Measurements from ENCODE around the gene HEPN1. TPM values are rescaled to one million over a fixed set of nuclear protein-coding genes. Genes with fewer than 3 reads are reported as not detected.

Gene HEPN1
- total RNA-seq (2014; rRNA removed; shearing (Covaris generic)) = not detected in 2 replicates

GRCh38 chr11:124918950-124919349, at the start of gene HEPN1:
Gene HEPN1, plus strand, starts transcription at chr11:124919250.
- Histone ChIP-seq H3K36me3 (no peaks in the 10 kb centered on the region), H3K4me1 (peaks cover 5% of the 10 kb centered on the region; the same call in 1 of the 2 replicates), H3K4me3 (no peak within 1 kb of the TSS), H3K27ac (no peak within 1 kb of the TSS), H3K27me3 (no peaks in the 10 kb centered on the region), H3K9me3 (replicated peaks) (no peaks in the 10 kb centered on the region)
- no peak for DNase-seq

DNA sequence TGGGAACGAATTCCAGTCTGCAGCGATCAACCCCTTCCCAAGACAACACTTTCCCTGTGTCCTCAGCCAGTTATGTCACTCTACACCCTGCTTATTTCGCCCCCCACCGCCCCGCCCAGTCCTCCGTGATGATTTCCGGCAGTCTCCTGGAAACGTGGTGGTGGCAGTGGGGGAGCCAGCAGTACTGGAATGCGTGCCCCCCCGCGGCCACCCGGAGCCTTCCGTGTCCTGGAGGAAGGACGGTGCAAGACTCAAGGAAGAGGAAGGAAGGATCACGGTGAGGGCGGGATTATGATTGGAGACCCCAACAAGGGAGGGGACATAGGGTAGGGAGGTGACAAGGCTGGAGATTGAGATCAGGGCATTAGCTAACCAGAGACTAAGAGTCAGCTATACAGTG, 49.7 kb upstream of the HEPN1 start:
- H3K27ac ChIP-seq = no peak overlapping the region
- no peaks in the 10 kb centered on the region for H3K4me1 ChIP-seq
- no peak overlapping the region for H3K4me3 ChIP-seq
- H3K27me3 ChIP-seq = no peaks in the 10 kb centered on the region
- no peaks in the 10 kb centered on the region for H3K36me3 ChIP-seq
- no peaks in the 10 kb centered on the region for H3K9me3 ChIP-seq (replicated peaks)
- DNase-seq = no peak

DNA sequence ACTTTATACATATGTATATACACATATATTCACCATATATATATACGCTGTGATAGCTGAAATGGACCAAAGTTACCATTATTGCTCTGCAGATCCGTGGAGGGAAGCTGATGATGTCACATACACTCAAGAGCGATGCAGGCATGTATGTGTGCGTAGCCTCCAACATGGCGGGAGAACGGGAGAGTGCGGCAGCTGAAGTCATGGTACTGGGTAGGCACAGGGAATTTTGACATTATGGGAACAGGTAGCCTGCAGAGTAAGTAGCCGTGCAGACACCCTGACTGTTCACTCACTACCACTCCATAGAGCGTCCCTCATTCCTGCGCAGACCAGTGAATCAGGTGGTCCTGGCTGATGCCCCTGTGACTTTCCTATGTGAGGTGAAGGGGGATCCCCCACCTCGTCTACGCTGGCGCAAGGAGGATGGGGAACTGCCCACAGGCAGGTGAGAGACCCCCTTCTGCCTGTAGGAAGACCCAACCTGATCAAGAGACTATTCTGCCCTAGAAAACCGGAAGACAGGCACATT, 49.1 kb upstream of the HEPN1 start:
- no peaks in the 10 kb centered on the region for H3K27me3 ChIP-seq
- no peak overlapping the region for H3K27ac ChIP-seq
- H3K4me3 ChIP-seq = no peak overlapping the region
- H3K9me3 ChIP-seq (replicated peaks) = no peaks in the 10 kb centered on the region
- H3K36me3 ChIP-seq = no peaks in the 10 kb centered on the region
- no peaks in the 10 kb centered on the region for H3K4me1 ChIP-seq
- no peak for DNase-seq

- no peaks in the 10 kb centered on the region for H3K36me3 ChIP-seq
- DNase-seq = no peak
- H3K27me3 ChIP-seq = no peaks in the 10 kb centered on the region
These were observed 48.6 kb upstream of the HEPN1 start for GRCh38 chr11:124870430-124870829.

GRCh38 chr11:124872280-124872679, 46.8 kb upstream of the HEPN1 start:
- Histone ChIP-seq H3K27ac (no peak overlapping the region), H3K27me3 (no peaks in the 10 kb centered on the region), H3K4me3 (no peak overlapping the region), H3K36me3 (no peaks in the 10 kb centered on the region), H3K4me1 (no peaks in the 10 kb centered on the region), H3K9me3 (replicated peaks) (no peaks in the 10 kb centered on the region)
- no peak for DNase-seq

More at GRCh38 chr11:124870430-124870829, 48.6 kb upstream of the HEPN1 start:
- H3K27ac ChIP-seq = no peak overlapping the region
- no peaks in the 10 kb centered on the region for H3K9me3 ChIP-seq (replicated peaks)
- H3K4me1 ChIP-seq = no peaks in the 10 kb centered on the region
- no peak overlapping the region for H3K4me3 ChIP-seq

DNA sequence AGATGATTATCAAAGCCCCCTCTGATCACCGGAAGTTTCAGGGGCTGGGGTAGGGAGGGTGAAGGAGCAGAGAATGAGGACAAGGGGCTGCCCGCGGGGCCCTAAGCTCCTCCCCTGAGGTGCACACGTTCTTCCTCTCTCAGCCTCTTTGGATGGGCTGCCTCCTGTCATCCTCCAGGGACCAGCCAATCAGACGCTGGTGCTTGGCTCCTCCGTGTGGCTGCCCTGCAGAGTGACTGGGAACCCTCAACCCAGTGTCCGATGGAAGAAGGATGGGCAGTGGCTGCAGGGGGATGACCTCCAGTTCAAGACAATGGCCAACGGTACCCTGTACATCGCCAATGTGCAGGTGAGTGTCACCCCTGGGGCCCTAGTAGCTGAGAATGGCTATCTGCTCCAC, 46.3 kb upstream of the HEPN1 start:
- no peaks in the 10 kb centered on the region for H3K9me3 ChIP-seq (replicated peaks)
- no peak for DNase-seq
- no peaks in the 10 kb centered on the region for H3K27me3 ChIP-seq
- no peak overlapping the region for H3K4me3 ChIP-seq
- H3K4me1 ChIP-seq = no peaks in the 10 kb centered on the region
- no peaks in the 10 kb centered on the region for H3K36me3 ChIP-seq
- no peak overlapping the region for H3K27ac ChIP-seq

GRCh38 chr11:124873951-124874350, 45.1 kb upstream of the HEPN1 start:
- Histone ChIP-seq H3K4me3 (no peak overlapping the region), H3K36me3 (no peaks in the 10 kb centered on the region), H3K9me3 (replicated peaks) (no peaks in the 10 kb centered on the region), H3K27me3 (no peaks in the 10 kb centered on the region), H3K27ac (no peak overlapping the region), H3K4me1 (no peaks in the 10 kb centered on the region)
- no peak for DNase-seq

- no peaks in the 10 kb centered on the region for H3K4me1 ChIP-seq
- no peak for DNase-seq
- no peaks in the 10 kb centered on the region for H3K27me3 ChIP-seq
- no peak overlapping the region for H3K4me3 ChIP-seq
- H3K27ac ChIP-seq = no peak overlapping the region
- H3K9me3 ChIP-seq (replicated peaks) = no peaks in the 10 kb centered on the region
- H3K36me3 ChIP-seq = no peaks in the 10 kb centered on the region
These were observed 44.3 kb upstream of the HEPN1 start for GRCh38 chr11:124874571-124875255.

GRCh38 chr11:124875401-124875800, 43.6 kb upstream of the HEPN1 start:
- no peaks in the 10 kb centered on the region for H3K9me3 ChIP-seq (replicated peaks)
- no peak overlapping the region for H3K27ac ChIP-seq
- H3K4me1 ChIP-seq = no peaks in the 10 kb centered on the region
- peak overlapping the region; percentile 84 for H3K4me3 ChIP-seq
- H3K27me3 ChIP-seq = no peaks in the 10 kb centered on the region
- DNase-seq = no peak
- no peaks in the 10 kb centered on the region for H3K36me3 ChIP-seq

- H3K27me3 ChIP-seq = no peaks in the 10 kb centered on the region
- H3K27ac ChIP-seq = peak overlapping the region; percentile 84
- H3K4me1 ChIP-seq = no peaks in the 10 kb centered on the region
- H3K9me3 ChIP-seq (replicated peaks) = no peaks in the 10 kb centered on the region
- H3K36me3 ChIP-seq = no peaks in the 10 kb centered on the region
- DNase-seq = peak; percentile 81 to 90
- peak overlapping the region; percentile 84 for H3K4me3 ChIP-seq
These were observed 42.9 kb upstream of the HEPN1 start for GRCh38 chr11:124875943-124876817.

GRCh38 chr11:124876818-124877630, 42.0 kb upstream of the HEPN1 start:
- H3K9me3 ChIP-seq (replicated peaks) = no peaks in the 10 kb centered on the region
- H3K4me3 ChIP-seq = peak overlapping the region; percentile 84
- no peaks in the 10 kb centered on the region for H3K36me3 ChIP-seq
- DNase-seq = no peak
- no peaks in the 10 kb centered on the region for H3K4me1 ChIP-seq
- H3K27ac ChIP-seq = peak overlapping the region; percentile 84
- H3K27me3 ChIP-seq = no peaks in the 10 kb centered on the region

DNA sequence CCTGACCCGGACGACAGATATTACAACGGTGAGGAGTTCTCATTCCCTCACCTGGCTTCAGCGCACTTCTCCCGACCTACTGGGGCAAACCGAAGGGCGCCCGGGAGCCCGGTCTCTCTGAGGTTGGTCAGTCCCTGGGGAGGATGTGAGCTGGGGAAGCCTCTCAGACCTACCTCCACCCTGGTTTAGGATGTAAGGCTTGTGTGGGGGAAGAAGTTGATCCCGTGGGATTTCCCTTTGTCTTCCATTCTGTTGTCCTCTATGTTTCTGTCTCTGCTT, 41.5 kb upstream of the HEPN1 start:
- Histone ChIP-seq H3K36me3 (no peaks in the 10 kb centered on the region), H3K27ac (no peak overlapping the region), H3K9me3 (replicated peaks) (no peaks in the 10 kb centered on the region), H3K4me3 (no peak overlapping the region), H3K4me1 (no peaks in the 10 kb centered on the region), H3K27me3 (no peaks in the 10 kb centered on the region)
- no peak for DNase-seq

GRCh38 chr11:124877910-124878758, 40.9 kb upstream of the HEPN1 start:
- Histone ChIP-seq H3K27me3 (no peaks in the 10 kb centered on the region), H3K36me3 (no peaks in the 10 kb centered on the region), H3K4me3 (no peak overlapping the region), H3K4me1 (0 out of 2 replicates have a peak, but pooled peaks cover 3% of the 10 kb centered on the region), H3K27ac (no peak overlapping the region), H3K9me3 (replicated peaks) (no peaks in the 10 kb centered on the region)
- DNase-seq = no peak
